ENCODE measurements around the gene HIVEP3. TPM values are rescaled to one million over a fixed set of nuclear protein-coding genes. Genes with fewer than 3 reads are reported as not detected.

HIVEP3 gene
- total RNA-seq, 1 donor from 2014 or later: 5.7 TPM

GRCh38 chr1:41517062-41517438, 401.7 kb downstream of the HIVEP3 start:
- Histone ChIP-seq H3K4me3 (peak overlapping the region; percentile 66), H3K4me1 (peaks cover 35% of the 10 kb centered on the region), H3K9me3 (replicated peaks) (no peaks in the 10 kb centered on the region), H3K36me3 (peaks cover 11% of the 10 kb centered on the region), H3K27ac (replicated peaks) (peak overlapping the region; percentile 37), H3K27me3 (ENCODE audit: low read depth) (no peaks in the 10 kb centered on the region)
- intact Hi-C loops (cut with micrococcal nuclease): no loop called here
- no peak for DNase-seq
- no peak for TF ChIP-seq CTCF (IDR thresholded peaks at IDR 0.05; ENCODE audit: borderline replicate concordance)

GRCh38 chr1:41516168-41517061, 402.3 kb downstream of the HIVEP3 start:
- TF ChIP-seq CTCF (IDR thresholded peaks at IDR 0.05; ENCODE audit: borderline replicate concordance): peak; percentile 93
- Histone ChIP-seq H3K4me3 (peak overlapping the region; percentile 66), H3K9me3 (replicated peaks) (no peaks in the 10 kb centered on the region), H3K27ac (replicated peaks) (peak overlapping the region; percentile 37), H3K36me3 (peaks cover 11% of the 10 kb centered on the region), H3K4me1 (peaks cover 35% of the 10 kb centered on the region), H3K27me3 (ENCODE audit: low read depth) (no peaks in the 10 kb centered on the region)
- intact Hi-C loops (cut with micrococcal nuclease): no loop called here
- peak; percentile 91 for DNase-seq

GRCh38 chr1:41515778-41516167, 402.9 kb downstream of the HIVEP3 start:
- no peaks in the 10 kb centered on the region for H3K27me3 ChIP-seq (ENCODE audit: low read depth)
- intact Hi-C loops (cut with micrococcal nuclease): no loop called here
- no peak for TF ChIP-seq CTCF (IDR thresholded peaks at IDR 0.05; ENCODE audit: borderline replicate concordance)
- no peak for DNase-seq
- H3K36me3 ChIP-seq: peaks cover 13% of the 10 kb centered on the region
- peak overlapping the region; percentile 31 for H3K27ac ChIP-seq (replicated peaks)
- H3K4me3 ChIP-seq: peak overlapping the region; percentile 66
- no peaks in the 10 kb centered on the region for H3K9me3 ChIP-seq (replicated peaks)
- peaks cover 35% of the 10 kb centered on the region for H3K4me1 ChIP-seq

GRCh38 chr1:41515131-41515678, 403.5 kb downstream of the HIVEP3 start:
- peaks cover 18% of the 10 kb centered on the region for H3K36me3 ChIP-seq
- intact Hi-C loops (cut with micrococcal nuclease): no loop called here
- H3K27me3 ChIP-seq (ENCODE audit: low read depth): no peaks in the 10 kb centered on the region
- H3K4me3 ChIP-seq: no peak overlapping the region
- no peak for DNase-seq
- no peak for TF ChIP-seq CTCF (IDR thresholded peaks at IDR 0.05; ENCODE audit: borderline replicate concordance)
- peak overlapping the region; percentile 31 for H3K27ac ChIP-seq (replicated peaks)
- no peaks in the 10 kb centered on the region for H3K9me3 ChIP-seq (replicated peaks)
- H3K4me1 ChIP-seq: peaks cover 35% of the 10 kb centered on the region

- H3K27ac ChIP-seq (replicated peaks): no peak overlapping the region
- peaks cover 18% of the 10 kb centered on the region for H3K36me3 ChIP-seq
- no peak for TF ChIP-seq CTCF (IDR thresholded peaks at IDR 0.05; ENCODE audit: borderline replicate concordance)
- no peak for DNase-seq
- H3K4me3 ChIP-seq: no peak overlapping the region
- no peaks in the 10 kb centered on the region for H3K27me3 ChIP-seq (ENCODE audit: low read depth)
- no peaks in the 10 kb centered on the region for H3K9me3 ChIP-seq (replicated peaks)
- peaks cover 35% of the 10 kb centered on the region for H3K4me1 ChIP-seq
- intact Hi-C loops (cut with micrococcal nuclease): no loop called here
These were observed 404.3 kb downstream of the HIVEP3 start for GRCh38 chr1:41514381-41514780.

All from left ventricle myocardium inferior (tissue), 1 donor.